Measurements from ENCODE around the gene GRIN2A.

DNA sequence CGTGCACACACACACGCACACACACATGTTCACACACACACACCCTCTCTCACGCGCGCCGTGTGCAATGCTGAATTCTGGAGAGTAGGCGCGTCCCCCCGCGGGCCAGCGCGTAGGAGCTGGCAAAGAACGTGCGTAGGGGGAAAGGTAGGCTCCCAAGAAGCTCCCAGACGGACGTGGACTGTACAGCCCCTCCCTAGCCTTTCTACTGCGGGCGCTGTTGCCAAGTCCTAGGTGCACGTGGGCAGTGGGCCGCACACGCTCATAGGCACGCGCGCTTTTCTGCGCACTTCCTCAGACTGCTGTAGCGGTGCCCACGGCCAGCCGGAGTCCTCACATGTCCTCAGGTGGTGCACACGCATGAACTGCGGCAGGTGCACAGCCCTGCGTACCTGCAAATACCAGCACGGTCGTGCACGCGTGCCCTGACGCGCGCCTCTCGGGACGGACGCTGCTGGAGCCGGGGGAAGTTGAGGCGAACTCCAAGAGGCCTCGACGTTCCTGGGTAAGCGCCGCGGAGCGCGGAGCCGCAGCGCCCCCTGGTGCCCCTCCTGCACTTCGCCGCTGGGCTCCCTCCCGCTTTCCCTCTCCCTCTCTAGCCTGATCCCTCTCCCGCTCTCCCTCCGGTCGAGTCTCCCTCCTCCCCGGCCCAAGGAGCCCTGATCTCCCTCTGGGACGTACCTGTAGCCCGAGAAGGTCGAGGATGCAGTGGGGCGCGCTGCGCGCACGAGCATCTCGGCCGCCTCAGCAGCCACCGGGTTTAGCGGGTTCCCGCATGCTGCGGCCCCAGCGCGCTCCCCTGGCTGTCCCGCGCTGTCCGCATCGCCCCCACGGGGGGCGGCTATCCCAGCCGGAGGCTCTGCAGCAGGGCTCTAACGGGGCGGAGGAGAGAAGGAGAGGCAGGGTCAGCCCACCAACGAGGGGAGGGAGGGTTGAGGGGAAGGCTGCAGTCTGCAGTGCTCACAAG, 749 bp downstream of the GRIN2A start:
- peak; percentile 63 for TF ChIP-seq EZH2 (IDR thresholded peaks at IDR 0.05; ENCODE audit: borderline replicate concordance)
- peak; percentile 92 for TF ChIP-seq CTCF (IDR thresholded peaks at IDR 0.05; ENCODE audit: poor library complexity)

Measured in hepatocyte (in vitro differentiated cells).